HEK293 (cell line): ENCODE data around the gene TRIM46.

Source experiments
- BCL6B ChIP-seq: fragments of 450-650 bp; formaldehyde crosslinking; IDR thresholded peaks from 2 replicates; pipeline ENCODE4 v1.5.1; 2017; ENCODE audit warnings: missing biosample characterization, missing genetic modification characterization
- HOXD13 ChIP-seq: sonication (generic); formaldehyde crosslinking; IDR thresholded peaks from 2 replicates; pipeline ENCODE4 v1.8.0; 2022; ENCODE audit warnings: missing genetic modification reagents, borderline replicate concordance
- KLF8 ChIP-seq: fragments of 450-650 bp; formaldehyde crosslinking; IDR thresholded peaks from 2 replicates; pipeline ENCODE4 v1.5.1; 2016; ENCODE audit warnings: missing biosample characterization, missing genetic modification characterization
- PRDM6 ChIP-seq: fragments of 450-650 bp; formaldehyde crosslinking; IDR thresholded peaks from 2 replicates; pipeline ENCODE4 v1.5.1; 2017; ENCODE audit warnings: missing biosample characterization, missing genetic modification characterization
- TRIM28 ChIP-seq: IDR thresholded peaks from 2 replicates; pipeline ENCODE4 v1.6.1; 2011; ENCODE audit warnings: low read length, control low read depth, borderline replicate concordance
- ZBTB1 ChIP-seq: fragments of 450-650 bp; formaldehyde crosslinking; IDR thresholded peaks from 2 replicates; pipeline ENCODE4 v1.5.1; 2016; ENCODE audit warnings: missing biosample characterization, missing genetic modification characterization
- ZBTB7A ChIP-seq: fragments of 450-650 bp; formaldehyde crosslinking; IDR thresholded peaks from 2 replicates; pipeline ENCODE4 v1.5.1; 2016; ENCODE audit warnings: low read depth, missing biosample characterization, missing genetic modification characterization
- ZNF214 ChIP-seq: fragments of 450-650 bp; formaldehyde crosslinking; IDR thresholded peaks from 2 replicates; pipeline ENCODE4 v1.5.1; 2017; ENCODE audit warnings: missing biosample characterization, mild to moderate bottlenecking, missing genetic modification characterization, borderline replicate concordance
- ZNF266 ChIP-seq: fragments of 450-650 bp; formaldehyde crosslinking; IDR thresholded peaks from 2 replicates; pipeline ENCODE4 v1.5.1; 2016; ENCODE audit warnings: missing biosample characterization, missing genetic modification characterization, low read depth
- ZNF280D ChIP-seq: fragments of 450-650 bp; formaldehyde crosslinking; IDR thresholded peaks from 2 replicates; pipeline ENCODE4 v1.5.1; 2016; ENCODE audit warnings: missing biosample characterization, missing genetic modification characterization
- ZNF362 ChIP-seq: fragments of 450-650 bp; formaldehyde crosslinking; IDR thresholded peaks from 2 replicates; pipeline ENCODE4 v1.5.1; 2016; ENCODE audit warnings: missing biosample characterization, missing genetic modification characterization
- ZNF366 ChIP-seq: fragments of 450-650 bp; formaldehyde crosslinking; conservative IDR thresholded peaks from 2 replicates; pipeline ENCODE4 v1.5.1; 2016; ENCODE audit warnings: missing biosample characterization, missing genetic modification characterization
- ZNF394 ChIP-seq: fragments of 450-650 bp; formaldehyde crosslinking; IDR thresholded peaks from 2 replicates; pipeline ENCODE4 v1.5.1; 2016; ENCODE audit warnings: missing biosample characterization, missing genetic modification characterization, mild to moderate bottlenecking, moderate library complexity, borderline replicate concordance
- ZNF530 ChIP-seq: fragments of 450-650 bp; formaldehyde crosslinking; IDR thresholded peaks from 2 replicates; pipeline ENCODE4 v1.5.1; 2016; ENCODE audit warnings: low read depth, missing biosample characterization, missing genetic modification characterization
- ZNF544 ChIP-seq: fragments of 450-650 bp; formaldehyde crosslinking; IDR thresholded peaks from 2 replicates; pipeline ENCODE4 v1.5.0; 2017; ENCODE audit warnings: missing biosample characterization, missing genetic modification characterization
- ZNF623 ChIP-seq: fragments of 450-650 bp; formaldehyde crosslinking; IDR thresholded peaks from 2 replicates; pipeline ENCODE4 v1.5.1; 2016; ENCODE audit warnings: missing biosample characterization, missing genetic modification characterization
- ZNF629 ChIP-seq: fragments of 450-650 bp; formaldehyde crosslinking; IDR thresholded peaks from 2 replicates; pipeline ENCODE4 v1.5.1; 2017; ENCODE audit warnings: missing biosample characterization, missing genetic modification characterization
- ZNF747 ChIP-seq: fragments of 450-650 bp; formaldehyde crosslinking; IDR thresholded peaks from 2 replicates; pipeline ENCODE4 v1.5.1; 2016; ENCODE audit warnings: missing biosample characterization, missing genetic modification characterization
- ZNF792 ChIP-seq: fragments of 450-650 bp; formaldehyde crosslinking; IDR thresholded peaks from 2 replicates; pipeline ENCODE4 v1.5.1; 2016; ENCODE audit warnings: missing biosample characterization, missing genetic modification characterization
- ZNF843 ChIP-seq: fragments of 450-650 bp; formaldehyde crosslinking; IDR thresholded peaks from 2 replicates; pipeline ENCODE4 v1.5.1; 2016; ENCODE audit warnings: missing biosample characterization, missing genetic modification characterization
- TF ChIP-seq, protein P1 (sequence below): fragments of 450-650 bp; formaldehyde crosslinking; IDR thresholded peaks from 2 replicates; pipeline ENCODE4 v1.5.1; 2016; ENCODE audit warnings: missing biosample characterization, missing genetic modification characterization
- TF ChIP-seq, protein P2 (sequence below): sonication (generic); formaldehyde crosslinking; IDR thresholded peaks from 2 replicates; pipeline ENCODE4 v1.8.1; 2022; ENCODE audit warnings: mild to moderate bottlenecking, moderate library complexity, missing genetic modification reagents
- TF ChIP-seq, protein P3 (sequence below): fragments of 450-650 bp; formaldehyde crosslinking; conservative IDR thresholded peaks from 2 replicates; pipeline ENCODE4 v1.5.1; 2016; ENCODE audit warnings: low read depth, missing biosample characterization, missing genetic modification characterization

Gene TRIM46

GRCh38 chr1:155139895-155140629 lies 33.6 kb upstream of the TRIM46 start, which contains the start of gene DPM3 (continued):
- TF ChIP-seq, protein P1, sequence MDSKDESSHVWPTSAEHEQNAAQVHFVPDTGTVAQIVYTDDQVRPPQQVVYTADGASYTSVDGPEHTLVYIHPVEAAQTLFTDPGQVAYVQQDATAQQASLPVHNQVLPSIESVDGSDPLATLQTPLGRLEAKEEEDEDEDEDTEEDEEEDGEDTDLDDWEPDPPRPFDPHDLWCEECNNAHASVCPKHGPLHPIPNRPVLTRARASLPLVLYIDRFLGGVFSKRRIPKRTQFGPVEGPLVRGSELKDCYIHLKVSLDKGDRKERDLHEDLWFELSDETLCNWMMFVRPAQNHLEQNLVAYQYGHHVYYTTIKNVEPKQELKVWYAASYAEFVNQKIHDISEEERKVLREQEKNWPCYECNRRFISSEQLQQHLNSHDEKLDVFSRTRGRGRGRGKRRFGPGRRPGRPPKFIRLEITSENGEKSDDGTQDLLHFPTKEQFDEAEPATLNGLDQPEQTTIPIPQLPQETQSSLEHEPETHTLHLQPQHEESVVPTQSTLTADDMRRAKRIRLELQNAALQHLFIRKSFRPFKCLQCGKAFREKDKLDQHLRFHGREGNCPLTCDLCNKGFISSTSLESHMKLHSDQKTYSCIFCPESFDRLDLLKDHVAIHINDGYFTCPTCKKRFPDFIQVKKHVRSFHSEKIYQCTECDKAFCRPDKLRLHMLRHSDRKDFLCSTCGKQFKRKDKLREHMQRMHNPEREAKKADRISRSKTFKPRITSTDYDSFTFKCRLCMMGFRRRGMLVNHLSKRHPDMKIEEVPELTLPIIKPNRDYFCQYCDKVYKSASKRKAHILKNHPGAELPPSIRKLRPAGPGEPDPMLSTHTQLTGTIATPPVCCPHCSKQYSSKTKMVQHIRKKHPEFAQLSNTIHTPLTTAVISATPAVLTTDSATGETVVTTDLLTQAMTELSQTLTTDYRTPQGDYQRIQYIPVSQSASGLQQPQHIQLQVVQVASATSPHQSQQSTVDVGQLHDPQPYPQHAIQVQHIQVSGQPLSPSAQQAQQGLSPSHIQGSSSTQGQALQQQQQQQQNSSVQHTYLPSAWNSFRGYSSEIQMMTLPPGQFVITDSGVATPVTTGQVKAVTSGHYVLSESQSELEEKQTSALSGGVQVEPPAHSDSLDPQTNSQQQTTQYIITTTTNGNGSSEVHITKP (tag by site-specific recombination), result peak; percentile 97
- TF ChIP-seq, protein P2, sequence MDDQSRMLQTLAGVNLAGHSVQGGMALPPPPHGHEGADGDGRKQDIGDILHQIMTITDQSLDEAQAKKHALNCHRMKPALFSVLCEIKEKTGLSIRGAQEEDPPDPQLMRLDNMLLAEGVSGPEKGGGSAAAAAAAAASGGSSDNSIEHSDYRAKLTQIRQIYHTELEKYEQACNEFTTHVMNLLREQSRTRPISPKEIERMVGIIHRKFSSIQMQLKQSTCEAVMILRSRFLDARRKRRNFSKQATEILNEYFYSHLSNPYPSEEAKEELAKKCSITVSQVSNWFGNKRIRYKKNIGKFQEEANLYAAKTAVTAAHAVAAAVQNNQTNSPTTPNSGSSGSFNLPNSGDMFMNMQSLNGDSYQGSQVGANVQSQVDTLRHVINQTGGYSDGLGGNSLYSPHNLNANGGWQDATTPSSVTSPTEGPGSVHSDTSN (CRISPR knock-in tag), result no peak
- TF ChIP-seq ZNF394 (tag by site-specific recombination) (peak; percentile 73), ZNF366 (tag by site-specific recombination) (peak; percentile 63; the same call in 1 of the 2 replicates), BCL6B (tag by site-specific recombination) (no peak), ZNF792 (no peak), ZNF266 (tag by site-specific recombination) (no peak), PRDM6 (tag by site-specific recombination) (no peak), TRIM28 (no peak), ZNF530 (tag by site-specific recombination) (no peak), KLF8 (tag by site-specific recombination) (peak; percentile 75), ZNF629 (tag by site-specific recombination) (peak; percentile 75), ZNF544 (tag by site-specific recombination) (no peak), ZNF214 (tag by site-specific recombination) (no peak), ZNF362 (no peak), ZNF747 (no peak), ZBTB1 (peak; percentile 81; the same call in 1 of the 2 replicates), ZNF623 (tag by site-specific recombination) (no peak; the same call in 1 of the 2 replicates), HOXD13 (CRISPR knock-in tag) (no peak), ZNF280D (tag by site-specific recombination) (no peak), ZBTB7A (tag by site-specific recombination) (no peak), ZNF843 (tag by site-specific recombination) (peak; percentile 46; the same call in 1 of the 2 replicates)
- TF ChIP-seq, protein P3, sequence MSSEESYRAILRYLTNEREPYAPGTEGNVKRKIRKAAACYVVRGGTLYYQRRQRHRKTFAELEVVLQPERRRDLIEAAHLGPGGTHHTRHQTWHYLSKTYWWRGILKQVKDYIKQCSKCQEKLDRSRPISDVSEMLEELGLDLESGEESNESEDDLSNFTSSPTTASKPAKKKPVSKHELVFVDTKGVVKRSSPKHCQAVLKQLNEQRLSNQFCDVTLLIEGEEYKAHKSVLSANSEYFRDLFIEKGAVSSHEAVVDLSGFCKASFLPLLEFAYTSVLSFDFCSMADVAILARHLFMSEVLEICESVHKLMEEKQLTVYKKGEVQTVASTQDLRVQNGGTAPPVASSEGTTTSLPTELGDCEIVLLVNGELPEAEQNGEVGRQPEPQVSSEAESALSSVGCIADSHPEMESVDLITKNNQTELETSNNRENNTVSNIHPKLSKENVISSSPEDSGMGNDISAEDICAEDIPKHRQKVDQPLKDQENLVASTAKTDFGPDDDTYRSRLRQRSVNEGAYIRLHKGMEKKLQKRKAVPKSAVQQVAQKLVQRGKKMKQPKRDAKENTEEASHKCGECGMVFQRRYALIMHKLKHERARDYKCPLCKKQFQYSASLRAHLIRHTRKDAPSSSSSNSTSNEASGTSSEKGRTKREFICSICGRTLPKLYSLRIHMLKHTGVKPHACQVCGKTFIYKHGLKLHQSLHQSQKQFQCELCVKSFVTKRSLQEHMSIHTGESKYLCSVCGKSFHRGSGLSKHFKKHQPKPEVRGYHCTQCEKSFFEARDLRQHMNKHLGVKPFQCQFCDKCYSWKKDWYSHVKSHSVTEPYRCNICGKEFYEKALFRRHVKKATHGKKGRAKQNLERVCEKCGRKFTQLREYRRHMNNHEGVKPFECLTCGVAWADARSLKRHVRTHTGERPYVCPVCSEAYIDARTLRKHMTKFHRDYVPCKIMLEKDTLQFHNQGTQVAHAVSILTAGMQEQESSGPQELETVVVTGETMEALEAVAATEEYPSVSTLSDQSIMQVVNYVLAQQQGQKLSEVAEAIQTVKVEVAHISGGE, result peak; percentile 99
